ENCODE measurements around the gene ZNF511. TPM values are rescaled to one million over a fixed set of nuclear protein-coding genes. Genes with fewer than 3 reads are reported as not detected.

ZNF511 gene
- total RNA-seq, 1 experiment from 2014 or later: 49.0 TPM

DNA sequence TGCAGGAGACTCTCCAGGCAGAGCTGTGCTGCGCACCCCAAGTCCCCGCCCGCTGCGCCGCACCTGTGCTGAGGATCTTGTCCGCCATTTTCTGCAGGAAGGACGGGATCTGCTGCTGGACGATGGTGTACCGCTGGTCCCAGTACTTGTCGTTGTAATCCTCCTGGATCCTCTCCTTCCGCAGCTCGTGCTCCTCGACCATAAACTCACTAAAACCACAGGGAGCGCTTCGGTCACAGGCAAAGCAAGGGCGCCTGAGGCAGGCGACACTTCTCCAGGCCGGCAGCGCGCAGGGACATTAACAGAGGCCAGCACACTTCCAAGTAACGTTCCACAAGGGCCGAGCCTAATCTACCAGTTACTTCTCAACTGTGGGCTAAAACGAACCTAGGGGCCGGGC is 19.0 kb upstream of the ZNF511 start:
- intact Hi-C loops (cut with micrococcal nuclease): no loop called here
- DNase-seq (ENCODE audit: low read depth, low spot score): no peak

More for the DNA sequence above, 19.0 kb upstream of the ZNF511 start:
- no peak overlapping the region for H3K4me3 ChIP-seq (replicated peaks in 1 of 2; ENCODE audit: low read depth in 1 of 2, low read length in 2 of 2)
- H3K79me2 ChIP-seq (ENCODE audit: insufficient read depth, low read length): no peaks in the 10 kb centered on the region
- no peaks in the 10 kb centered on the region for H4K20me1 ChIP-seq (ENCODE audit: insufficient read depth)
- H3K27ac ChIP-seq (ENCODE audit: low read depth, low read length): no peak overlapping the region
- no peaks in the 10 kb centered on the region for H3K9me3 ChIP-seq (ENCODE audit: control insufficient read depth in 1 of 2, insufficient read depth in 1 of 2, low read depth in 1 of 2, low read length in 2 of 2)
- ChIA-PET CTCF (no interaction called here), RAD21 (ENCODE audit: low non-redundant PET in 1 of 2, low total read pairs in 2 of 2, uncharacterized antibody in 2 of 2, unreplicated experiment in 2 of 2) (no interaction called here), POLR2A (no interaction called here)
- TF ChIP-seq, protein P1, sequence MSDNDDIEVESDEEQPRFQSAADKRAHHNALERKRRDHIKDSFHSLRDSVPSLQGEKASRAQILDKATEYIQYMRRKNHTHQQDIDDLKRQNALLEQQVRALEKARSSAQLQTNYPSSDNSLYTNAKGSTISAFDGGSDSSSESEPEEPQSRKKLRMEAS (IDR thresholded peaks at IDR 0.05): no peak
- TF ChIP-seq POLR2A (IDR thresholded peaks at IDR 0.05; ENCODE audit: borderline replicate concordance, extremely low read depth, insufficient read depth, insufficient read length) (no peak), CTCF (IDR thresholded peaks at IDR 0.05 in 2 of 3, conservative IDR thresholded peaks at IDR 0.05 in 1 of 3; ENCODE audit: borderline replicate concordance in 1 of 3, insufficient read depth in 1 of 3, low read depth in 2 of 3, low read length in 2 of 3) (no peak), YY1 (IDR thresholded peaks at IDR 0.05; ENCODE audit: extremely low read depth, insufficient replicate concordance, low read depth, low read length) (no peak), EGR1 (IDR thresholded peaks at IDR 0.05; ENCODE audit: low read depth) (no peak), RAD21 (IDR thresholded peaks at IDR 0.05; ENCODE audit: low read depth) (no peak), SIN3A (IDR thresholded peaks at IDR 0.05; ENCODE audit: low read depth) (no peak), ZFX (IDR thresholded peaks at IDR 0.05) (no peak), TCF7L2 (IDR thresholded peaks at IDR 0.05; ENCODE audit: borderline replicate concordance, extremely low read depth, insufficient read depth, insufficient read length) (no peak), SP1 (IDR thresholded peaks at IDR 0.05; ENCODE audit: low read depth) (no peak), ATF3 (IDR thresholded peaks at IDR 0.05) (no peak), FOSL1 (IDR thresholded peaks at IDR 0.05; ENCODE audit: low read depth) (no peak), ELF1 (IDR thresholded peaks at IDR 0.05; ENCODE audit: borderline replicate concordance, low read depth) (no peak), JUND (IDR thresholded peaks at IDR 0.05) (no peak), EZH2 (IDR thresholded peaks at IDR 0.05) (no peak), SRF (IDR thresholded peaks at IDR 0.05; ENCODE audit: low read depth) (no peak), CEBPB (IDR thresholded peaks at IDR 0.05; ENCODE audit: low read depth) (no peak), EZH2phosphoT487 (IDR thresholded peaks at IDR 0.05; ENCODE audit: borderline replicate concordance) (no peak)
- TF ChIP-seq, protein P2, sequence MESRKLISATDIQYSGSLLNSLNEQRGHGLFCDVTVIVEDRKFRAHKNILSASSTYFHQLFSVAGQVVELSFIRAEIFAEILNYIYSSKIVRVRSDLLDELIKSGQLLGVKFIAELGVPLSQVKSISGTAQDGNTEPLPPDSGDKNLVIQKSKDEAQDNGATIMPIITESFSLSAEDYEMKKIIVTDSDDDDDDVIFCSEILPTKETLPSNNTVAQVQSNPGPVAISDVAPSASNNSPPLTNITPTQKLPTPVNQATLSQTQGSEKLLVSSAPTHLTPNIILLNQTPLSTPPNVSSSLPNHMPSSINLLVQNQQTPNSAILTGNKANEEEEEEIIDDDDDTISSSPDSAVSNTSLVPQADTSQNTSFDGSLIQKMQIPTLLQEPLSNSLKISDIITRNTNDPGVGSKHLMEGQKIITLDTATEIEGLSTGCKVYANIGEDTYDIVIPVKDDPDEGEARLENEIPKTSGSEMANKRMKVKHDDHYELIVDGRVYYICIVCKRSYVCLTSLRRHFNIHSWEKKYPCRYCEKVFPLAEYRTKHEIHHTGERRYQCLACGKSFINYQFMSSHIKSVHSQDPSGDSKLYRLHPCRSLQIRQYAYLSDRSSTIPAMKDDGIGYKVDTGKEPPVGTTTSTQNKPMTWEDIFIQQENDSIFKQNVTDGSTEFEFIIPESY (IDR thresholded peaks at IDR 0.05; ENCODE audit: extremely low read depth, insufficient replicate concordance, low read length): no peak
- H3K4me2 ChIP-seq (ENCODE audit: low read length): no peak overlapping the region
- H3K9me2 ChIP-seq (ENCODE audit: insufficient read depth): no peaks in the 10 kb centered on the region
- no peak overlapping the region for H3K9ac ChIP-seq (ENCODE audit: low read length)
- no peak for ATAC-seq
- no peaks in the 10 kb centered on the region for H3K36me3 ChIP-seq (ENCODE audit: control insufficient read depth in 1 of 2, insufficient read depth in 2 of 2, low read length in 2 of 2)
- H2AFZ ChIP-seq (ENCODE audit: low read depth, low read length, poor library complexity, severe bottlenecking): no peak overlapping the region
- H3K4me1 ChIP-seq (ENCODE audit: control insufficient read depth in 1 of 2, insufficient read depth in 2 of 2, low read length in 2 of 2): peaks cover 0 to 6% of the 10 kb centered on the region in 2 experiments; a peak in 1 of 4 replicates
- H3K27me3 ChIP-seq (ENCODE audit: insufficient read depth, low read length): no peaks in the 10 kb centered on the region
- no TSS peak for BruUV-seq (replicated peaks)

Data from HCT116 (cell line).